HepG2 (cell line): ENCODE results near the gene NIP7.

Experiments used
- ARNT ChIP-seq: fragments of 450-650 bp; IDR thresholded peaks from 2 replicates; pipeline ENCODE4 v1.6.1; 2017
- CREB1 ChIP-seq, 2 experiments: fragments of 450-650 bp in 1 of 2; IDR thresholded peaks; 2 replicates each; pipeline ENCODE4 v1.6.1; 2016 to 2017; ENCODE audit warnings: control low read depth in 1 of 2, mild to moderate bottlenecking in 1 of 2, missing compliant biosample characterization in 1 of 2, missing genetic modification characterization in 1 of 2
- KLF12 ChIP-seq: sonication (generic); formaldehyde crosslinking; IDR thresholded peaks from 2 replicates; pipeline ENCODE4 v1.4.0; 2020; ENCODE audit warnings: missing genetic modification reagents, borderline replicate concordance
- MXI1 ChIP-seq: IDR thresholded peaks from 3 replicates; pipeline ENCODE4 v1.6.1; 2012; ENCODE audit warnings: low read depth, low read length, inconsistent platforms, borderline replicate concordance
- POLR2AphosphoS5 ChIP-seq: IDR thresholded peaks from 2 replicates; pipeline ENCODE4 v1.6.1; 2012; ENCODE audit warnings: low read depth, low read length
- SMARCC2 ChIP-seq: fragments of 450-650 bp; IDR thresholded peaks from 2 replicates; pipeline ENCODE4 v1.6.1; 2017; ENCODE audit warnings: antibody characterized with exemption, mild to moderate bottlenecking
- SP1 ChIP-seq, 2 experiments: fragments of 450-650 bp in 1 of 2; sonication (generic) in 1 of 2; formaldehyde crosslinking in 1 of 2; IDR thresholded peaks; 2 replicates each; pipeline versions ENCODE4 v1.4.0 to v1.6.1; 2016 to 2020; ENCODE audit warnings: missing genetic modification reagents in 1 of 2
- ZNF3 ChIP-seq: IDR thresholded peaks from 2 replicates; pipeline ENCODE4 v1.7.0; 2017; ENCODE audit warnings: inconsistent platforms
- TF ChIP-seq, protein P1 (sequence below): sonication (generic); formaldehyde crosslinking; IDR thresholded peaks from 2 replicates; pipeline ENCODE4 v1.4.0; 2020; ENCODE audit warnings: missing genetic modification reagents

DNA sequence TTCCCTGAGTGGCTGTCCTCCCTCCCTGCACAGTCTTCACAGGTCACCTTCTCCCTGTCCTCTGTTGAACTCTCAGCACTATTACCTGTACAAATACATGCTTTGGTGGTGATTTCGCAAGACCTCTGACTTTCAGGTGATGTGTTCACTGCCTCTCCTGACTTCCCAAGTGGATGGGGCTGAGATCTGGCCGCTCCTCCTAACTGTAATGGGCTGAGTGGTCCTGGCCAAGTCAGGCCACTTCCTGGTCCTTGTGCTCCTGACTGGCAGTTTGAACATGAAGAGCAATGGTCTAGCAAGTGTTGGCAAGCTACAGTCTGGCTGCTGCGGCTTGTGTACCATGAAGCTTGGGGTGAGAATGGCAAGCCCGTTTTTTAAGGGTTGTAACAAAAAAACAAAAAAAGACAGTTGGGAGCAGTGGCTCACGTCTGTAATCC, 23.7 kb downstream of the NIP7 start:
- TF ChIP-seq ZNF3 (no peak), SP1 (IDR thresholded peaks at IDR 0.05) (no peak), SP1 (CRISPR knock-in tag; IDR thresholded peaks at IDR 0.05) (no peak), SMARCC2 (no peak), ARNT (no peak), CREB1 (IDR thresholded peaks at IDR 0.05) (no peak), CREB1 (CRISPR knock-in tag; IDR thresholded peaks at IDR 0.05) (no peak; the same call in 1 of the 2 replicates), POLR2AphosphoS5 (no peak; the same call in 1 of the 2 replicates), KLF12 (CRISPR knock-in tag) (no peak), MXI1 (no peak)
- TF ChIP-seq, protein P1, sequence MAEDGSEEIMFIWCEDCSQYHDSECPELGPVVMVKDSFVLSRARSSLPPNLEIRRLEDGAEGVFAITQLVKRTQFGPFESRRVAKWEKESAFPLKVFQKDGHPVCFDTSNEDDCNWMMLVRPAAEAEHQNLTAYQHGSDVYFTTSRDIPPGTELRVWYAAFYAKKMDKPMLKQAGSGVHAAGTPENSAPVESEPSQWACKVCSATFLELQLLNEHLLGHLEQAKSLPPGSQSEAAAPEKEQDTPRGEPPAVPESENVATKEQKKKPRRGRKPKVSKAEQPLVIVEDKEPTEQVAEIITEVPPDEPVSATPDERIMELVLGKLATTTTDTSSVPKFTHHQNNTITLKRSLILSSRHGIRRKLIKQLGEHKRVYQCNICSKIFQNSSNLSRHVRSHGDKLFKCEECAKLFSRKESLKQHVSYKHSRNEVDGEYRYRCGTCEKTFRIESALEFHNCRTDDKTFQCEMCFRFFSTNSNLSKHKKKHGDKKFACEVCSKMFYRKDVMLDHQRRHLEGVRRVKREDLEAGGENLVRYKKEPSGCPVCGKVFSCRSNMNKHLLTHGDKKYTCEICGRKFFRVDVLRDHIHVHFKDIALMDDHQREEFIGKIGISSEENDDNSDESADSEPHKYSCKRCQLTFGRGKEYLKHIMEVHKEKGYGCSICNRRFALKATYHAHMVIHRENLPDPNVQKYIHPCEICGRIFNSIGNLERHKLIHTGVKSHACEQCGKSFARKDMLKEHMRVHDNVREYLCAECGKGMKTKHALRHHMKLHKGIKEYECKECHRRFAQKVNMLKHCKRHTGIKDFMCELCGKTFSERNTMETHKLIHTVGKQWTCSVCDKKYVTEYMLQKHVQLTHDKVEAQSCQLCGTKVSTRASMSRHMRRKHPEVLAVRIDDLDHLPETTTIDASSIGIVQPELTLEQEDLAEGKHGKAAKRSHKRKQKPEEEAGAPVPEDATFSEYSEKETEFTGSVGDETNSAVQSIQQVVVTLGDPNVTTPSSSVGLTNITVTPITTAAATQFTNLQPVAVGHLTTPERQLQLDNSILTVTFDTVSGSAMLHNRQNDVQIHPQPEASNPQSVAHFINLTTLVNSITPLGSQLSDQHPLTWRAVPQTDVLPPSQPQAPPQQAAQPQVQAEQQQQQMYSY (CRISPR knock-in tag), result no peak
